A549 (cell line): ENCODE measurements around the gene HINT2. TPM values are rescaled to one million over a fixed set of nuclear protein-coding genes. Genes with fewer than 3 reads are reported as not detected.

Source experiments
- ATAC-seq, 2 experiments: fragments of 200-7000 bp in 1 of 2; fragments of >200 bp in 1 of 2; cut with Nextera tagmentation in 1 of 2; cut with Tn5 transposase in 1 of 2; 3 replicates each; pipeline versions ENCODE4 v1.8.0 to v1.9.1; 2018 to 2020; ENCODE audit warnings: mild to moderate bottlenecking in 1 of 2, moderate library complexity in 1 of 2
- CTCF ChIA-PET: fragments of 300-600 bp; sonication (Branson Sonifier 250); formaldehyde crosslinking; extraction: SDS; loops from one replicate; lab custom pipeline; 2021; ENCODE audit warnings: antibody characterized with exemption, inconsistent platforms; lab: Yijun Ruan, JAX
- POLR2A ChIA-PET: fragments of 350-600 bp; formaldehyde crosslinking; extraction: SDS; loops from one replicate; lab custom pipeline; 2021; ENCODE audit warnings: antibody characterized with exemption, inconsistent platforms; lab: Yijun Ruan, JAX
- DNase-seq, 2 experiments: peaks; one replicate each; pipeline versions ENCODE4 v3.0.0 to v3.0.0-alpha.2; 2011 to 2016; ENCODE audit warnings: low read depth in 1 of 2, low spot score in 1 of 2
- FAIRE-seq: peaks from 2 replicates; lab custom pipeline; 2011; peaks lifted over from hg19 to GRCh38; lab: Jason Lieb, UNC
- H3K27ac ChIP-seq, 2 experiments: fragments of >200 bp; sonication (Bioruptor Twin); formaldehyde crosslinking; 3 replicates each; pipeline ENCODE4 v1.5.1; 2016 to 2017
- H3K4me1 ChIP-seq: fragments of >200 bp; sonication (Bioruptor Twin); formaldehyde crosslinking; 3 replicates; pipeline ENCODE4 v1.6.1; 2016
- H3K4me2 ChIP-seq: fragments of >200 bp; sonication (Bioruptor Twin); formaldehyde crosslinking; 3 replicates; pipeline ENCODE4 v1.6.1; 2016
- H3K4me3 ChIP-seq: fragments of >200 bp; sonication (Bioruptor Twin); formaldehyde crosslinking; 3 replicates; pipeline ENCODE4 v1.5.1; 2016
- H3K9me3 ChIP-seq: fragments of >200 bp; sonication (Bioruptor Twin); formaldehyde crosslinking; 3 replicates; pipeline ENCODE4 v1.6.1; 2016
- BHLHE40 ChIP-seq: IDR thresholded peaks from 2 replicates; pipeline ENCODE4 v1.6.1; 2012; ENCODE audit warnings: low read depth, low read length, inconsistent platforms
- CBX8 ChIP-seq: fragments of 200-600 bp; sonication (generic); IDR thresholded peaks from 2 replicates; pipeline ENCODE4 v1.6.1; 2016
- CEBPB ChIP-seq, 2 experiments: fragments of >200 bp in 1 of 2; sonication (Bioruptor Twin) in 1 of 2; formaldehyde crosslinking in 1 of 2; IDR thresholded peaks; 2 replicates each; pipeline ENCODE4 v1.6.1; 2012 to 2016
- CHD2 ChIP-seq: fragments of 150-350 bp; IDR thresholded peaks from 2 replicates; pipeline ENCODE4 v1.6.1; 2014; ENCODE audit warnings: low read length; ENCODE audit not compliant: partially characterized antibody
- FOSB ChIP-seq: fragments of 250-450 bp; sonication (Bioruptor Pico); IDR thresholded peaks from 2 replicates; pipeline ENCODE4 v1.5.0; 2020; ENCODE audit warnings: mild to moderate bottlenecking, moderate library complexity
- FOSL2 ChIP-seq, 2 experiments: fragments of 450-650 bp in 1 of 2; fragments of >200 bp in 1 of 2; sonication (Bioruptor Twin) in 1 of 2; formaldehyde crosslinking; IDR thresholded peaks; 2 replicates each; pipeline versions ENCODE4 v1.5.0 to v1.6.1; 2016 to 2020; ENCODE audit warnings: mild to moderate bottlenecking in 1 of 2, moderate library complexity in 1 of 2
- FOXS1 ChIP-seq: fragments of 250-450 bp; sonication (Bioruptor Pico); IDR thresholded peaks from 2 replicates; pipeline ENCODE4 v1.5.0; 2020; ENCODE audit warnings: mild to moderate bottlenecking, moderate library complexity
- GATA3 ChIP-seq: IDR thresholded peaks from 2 replicates; pipeline ENCODE4 v1.6.1; 2012; ENCODE audit warnings: borderline replicate concordance
- HEYL ChIP-seq: fragments of 250-450 bp; sonication (Bioruptor Pico); IDR thresholded peaks from 2 replicates; pipeline ENCODE4 v1.8.0; 2021; ENCODE audit warnings: mild to moderate bottlenecking, moderate library complexity
- MYC ChIP-seq: IDR thresholded peaks from 2 replicates; pipeline ENCODE4 v1.6.1; 2012; ENCODE audit warnings: mild to moderate bottlenecking, inconsistent platforms, low read length, improper control_type of control experiment, borderline replicate concordance
- NFE2L2 ChIP-seq: fragments of 150-350 bp; conservative IDR thresholded peaks from 2 replicates; pipeline ENCODE4 v1.6.1; 2014; ENCODE audit warnings: low read length
- NR3C1 ChIP-seq: fragments of >200 bp; sonication (Bioruptor Twin); formaldehyde crosslinking; IDR thresholded peaks from 3 replicates; pipeline ENCODE4 v1.6.1; 2017
- PHF8 ChIP-seq: fragments of 200-600 bp; sonication (generic); IDR thresholded peaks from 2 replicates; pipeline ENCODE4 v1.6.1; 2016; ENCODE audit warnings: low read depth, mild to moderate bottlenecking, antibody characterized with exemption, moderate library complexity, borderline replicate concordance
- RAD21 ChIP-seq, 2 experiments: fragments of >200 bp in 1 of 2; sonication (Bioruptor Twin) in 1 of 2; formaldehyde crosslinking in 1 of 2; IDR thresholded peaks in 1 of 2; conservative IDR thresholded peaks in 1 of 2; 2 replicates in 1 of 2; 3 replicates in 1 of 2; pipeline ENCODE4 v1.6.1; 2012 to 2018; ENCODE audit warnings: inconsistent platforms in 1 of 2
- RCOR1 ChIP-seq: fragments of 150-350 bp; IDR thresholded peaks from 2 replicates; pipeline ENCODE4 v1.6.1; 2014; ENCODE audit warnings: antibody characterized with exemption, low read length, low read depth
- RFX5 ChIP-seq: fragments of 450-650 bp; IDR thresholded peaks from 2 replicates; pipeline ENCODE4 v1.7.1; 2014; ENCODE audit warnings: antibody characterized with exemption, mild to moderate bottlenecking, moderate library complexity
- SMC3 ChIP-seq: fragments of >200 bp; sonication (Bioruptor Twin); formaldehyde crosslinking; IDR thresholded peaks from 3 replicates; pipeline ENCODE4 v1.6.1; 2018; ENCODE audit warnings: inconsistent platforms
- ZC3H11A ChIP-seq: fragments of 450-650 bp; IDR thresholded peaks from 2 replicates; pipeline ENCODE4 v1.6.1; 2014; ENCODE audit warnings: antibody characterized with exemption, mild to moderate bottlenecking
- ZFP36 ChIP-seq: fragments of 450-650 bp; IDR thresholded peaks from 2 replicates; pipeline ENCODE4 v1.6.1; 2014; ENCODE audit warnings: borderline replicate concordance; ENCODE audit not compliant: partially characterized antibody
- WGBS: methylation state at CpG from one replicate; pipeline ENCODE4 v1.1.6; 2017; ENCODE audit errors: missing lambda C conversion rate; 5-methylcytosine and 5-hydroxymethylcytosine counted together
- polyA plus RNA-seq, 4 experiments: library from polyadenylated mRNA; depleted of rRNA in 3 of 4; stranded (reverse); fragments of >200 nt; fragmentation: RNase III in 1 of 4; extraction: RNeasy Plus Mini Kit Qiagen cat#74134 plus additional on column Dnase treatment in 1 of 4; gene quantifications; 2 replicates in 3 of 4; 3 replicates in 1 of 4; pipeline ENCODE4 v1.2.3, GENCODE V29; 2011 to 2017
- TF ChIP-seq, protein P1 (sequence below): fragments of 250-450 bp; sonication (Bioruptor Pico); IDR thresholded peaks from 2 replicates; pipeline ENCODE4 v1.5.0; 2020; ENCODE audit warnings: low read depth, mild to moderate bottlenecking, moderate library complexity
- TF ChIP-seq, protein P2 (sequence below): fragments of >200 bp; sonication (Bioruptor Twin); formaldehyde crosslinking; IDR thresholded peaks from 3 replicates; pipeline ENCODE4 v1.5.1; 2016

The HINT2 gene
- polyA plus RNA-seq, 2 of the 4 experiments (the other 2 are of a cell fraction) = 46.9 to 69.2 TPM

DNA sequence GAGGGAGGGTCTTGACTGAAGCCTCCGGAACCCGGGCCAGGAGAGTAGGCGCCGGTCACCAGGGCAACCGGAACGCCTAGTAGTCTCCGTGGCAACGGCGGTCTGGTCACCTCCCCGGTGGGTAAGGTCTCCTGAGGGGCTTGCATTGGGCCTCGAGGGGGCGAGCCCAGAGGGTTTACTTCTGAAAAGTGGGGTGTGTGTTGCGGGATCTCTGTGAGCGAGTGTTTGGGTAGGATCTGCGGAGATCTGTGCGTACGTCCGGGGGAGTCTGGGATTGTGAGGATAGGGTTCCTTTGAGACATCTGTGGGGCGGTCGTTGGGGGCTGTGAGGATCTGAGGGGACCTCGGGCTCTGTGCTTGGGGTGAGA lies 13.9 kb upstream of the HINT2 start, which contains the start of gene FAM221B:
FAM221B (minus strand) TSS at position 17 of the 368 bp plus-strand sequence. CDS start 2,571 bp downstream, outside the sequence.
- peak; percentile 36 to 42; a peak in 4 of 6 replicates for ATAC-seq
- Histone ChIP-seq H3K9me3 (no peaks in the 10 kb centered on the region), H3K4me3 (peak within 1 kb of the TSS; percentile 80), H3K27ac (peak within 1 kb of the TSS; percentile 84 to 91), H3K4me1 (peaks cover 4% of the 10 kb centered on the region; the same call in 2 of the 3 replicates)
- POLR2A ChIA-PET = interaction anchor here (1.5 kb wide), 1 partner anchor 14 kb away, joined by 4 read pairs; the partner anchor contains the start of gene HINT2
- 0% methylated on average over 11 of the region's 21 CpGs for WGBS
- no peak for FAIRE-seq
- TF ChIP-seq MYC (no peak), NFE2L2 (0 out of 2 replicates have a peak, but pooled peaks have one; percentile 1), FOSB (CRISPR knock-in tag) (no peak)
- TF ChIP-seq, all 56 proteins: peak for 1
- CTCF ChIA-PET = interaction anchor here (0.6 to 5.6 kb wide), 9 partner anchors 10 to 117 kb away, joined by 3 to 59 read pairs (median 3); partner anchors contain the start of genes HINT2, SPAAR and SPAG8
- H3K4me2 ChIP-seq = peak within 1 kb of the TSS; percentile 96
- DNase-seq = no peak

DNA sequence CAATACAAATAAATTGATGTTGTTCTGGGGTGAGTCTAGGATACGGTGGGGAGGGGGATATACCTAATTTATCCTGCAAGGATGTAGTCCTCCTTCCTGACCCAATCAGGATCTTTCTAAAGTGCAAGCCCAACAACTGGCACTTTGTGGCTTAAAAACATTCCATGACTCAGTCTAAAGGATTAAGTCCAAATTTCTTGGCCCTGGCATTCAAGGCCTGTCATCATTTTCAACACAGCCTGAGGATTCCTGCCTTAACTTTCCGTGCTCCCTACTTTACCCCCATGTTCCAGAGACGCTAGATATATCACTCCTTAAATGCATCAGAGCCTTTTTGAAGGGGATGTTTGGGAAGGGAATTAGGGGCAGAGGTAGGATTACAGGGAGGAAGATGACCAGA lies 12.6 kb upstream of the HINT2 start:
- DNase-seq = no peak
- no peak for FAIRE-seq
- POLR2A ChIA-PET = interaction anchor here (0.6 kb wide), 1 partner anchor 78 kb away, joined by 3 read pairs; the partner anchor contains the start of gene HRCT1

GRCh38 chr9:35826071-35826701 lies 11.3 kb upstream of the HINT2 start:
- H3K4me3 ChIP-seq = no peak overlapping the region
- peak overlapping the region; percentile 40; the same call in 1 of the 3 replicates for H3K4me2 ChIP-seq

More for the DNA sequence above, 12.6 kb upstream of the HINT2 start:
- CTCF ChIA-PET = interaction anchor here (1.6 to 5.6 kb wide), 9 partner anchors 11 to 75 kb away, joined by 5 to 59 read pairs (median 19); partner anchors contain the start of genes HINT2, NPR2 and SPAG8
- Histone ChIP-seq H3K4me1 (peaks cover 4% of the 10 kb centered on the region; the same call in 2 of the 3 replicates), H3K4me3 (no peak overlapping the region), H3K27ac (no peak overlapping the region), H3K4me2 (no peak overlapping the region), H3K9me3 (no peaks in the 10 kb centered on the region)
- ATAC-seq = no peak
- TF ChIP-seq CEBPB (IDR thresholded peaks at IDR 0.05) (no peak), RCOR1 (no peak), MYC (no peak), HEYL (CRISPR knock-in tag) (no peak), GATA3 (no peak), BHLHE40 (no peak), NR3C1 (no peak), CBX8 (no peak)
- WGBS = 88% methylated on average over 3 of the region's 3 CpGs

DNA sequence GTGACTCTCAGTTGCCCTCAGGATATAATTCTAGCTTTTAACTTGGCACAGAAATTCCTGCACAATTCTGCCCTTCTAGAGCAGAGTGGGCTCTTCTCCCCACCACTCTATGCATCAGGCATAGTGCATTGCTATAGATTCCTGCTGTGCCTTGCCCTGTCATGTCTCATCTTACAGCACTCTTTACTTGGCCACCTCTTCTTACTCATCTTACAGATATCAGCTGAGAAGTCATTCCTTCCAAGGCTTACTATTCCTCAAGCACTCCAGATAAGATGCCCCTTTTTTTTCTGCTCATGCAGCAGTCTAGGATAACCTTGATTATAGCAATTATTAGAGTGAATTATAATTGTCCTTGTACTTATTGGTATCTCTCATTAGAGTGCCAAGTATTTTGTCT lies 8.1 kb upstream of the HINT2 start:
- ATAC-seq (no peak), DNase-seq (no peak), FAIRE-seq (no peak)
- TF ChIP-seq, protein P1, sequence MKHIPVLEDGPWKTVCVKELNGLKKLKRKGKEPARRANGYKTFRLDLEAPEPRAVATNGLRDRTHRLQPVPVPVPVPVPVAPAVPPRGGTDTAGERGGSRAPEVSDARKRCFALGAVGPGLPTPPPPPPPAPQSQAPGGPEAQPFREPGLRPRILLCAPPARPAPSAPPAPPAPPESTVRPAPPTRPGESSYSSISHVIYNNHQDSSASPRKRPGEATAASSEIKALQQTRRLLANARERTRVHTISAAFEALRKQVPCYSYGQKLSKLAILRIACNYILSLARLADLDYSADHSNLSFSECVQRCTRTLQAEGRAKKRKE (CRISPR knock-in tag) = no peak
- TF ChIP-seq FOSL2 (IDR thresholded peaks at IDR 0.05) (no peak), FOSL2 (CRISPR knock-in tag; IDR thresholded peaks at IDR 0.05) (no peak), HEYL (CRISPR knock-in tag) (no peak), ZFP36 (no peak), ZC3H11A (no peak), FOXS1 (CRISPR knock-in tag) (no peak), RFX5 (no peak), PHF8 (no peak), GATA3 (no peak), CHD2 (no peak)
- ChIA-PET CTCF (interaction anchor here (1.1 to 3.3 kb wide), 9 partner anchors 9 to 88 kb away, joined by 3 to 21 read pairs (median 5); partner anchors contain the start of genes HINT2 and SPAG8), POLR2A (no interaction called here)
- Histone ChIP-seq H3K9me3 (no peaks in the 10 kb centered on the region), H3K4me3 (no peak overlapping the region), H3K27ac (no peak overlapping the region), H3K4me2 (no peak overlapping the region), H3K4me1 (no peaks in the 10 kb centered on the region)

More at GRCh38 chr9:35826071-35826701, 11.3 kb upstream of the HINT2 start:
- 37% methylated on average over 4 of the region's 4 CpGs for WGBS
- ChIA-PET POLR2A (interaction anchor here (0.8 to 1.0 kb wide), 2 partner anchors 12 to 56 kb away, joined by 3 read pairs; partner anchors contain the start of gene HINT2), CTCF (interaction anchor here (0.6 to 5.6 kb wide), 39 partner anchors 12 to 198 kb away, joined by 3 to 59 read pairs (median 5); partner anchors contain the start of genes HINT2, NPR2, SPAAR and SPAG8)
- ATAC-seq (peak; percentile 41 to 72; a peak in 5 of 6 replicates), DNase-seq (peak; percentile 40 to 66), FAIRE-seq (no peak)
- H3K27ac ChIP-seq = peak overlapping the region; percentile 43 to 75; a peak in 5 of 6 replicates
- H3K4me1 ChIP-seq = peaks cover 4% of the 10 kb centered on the region; the same call in 2 of the 3 replicates
- TF ChIP-seq SMC3 (peak; percentile 61), RAD21 (conservative IDR thresholded peaks at IDR 0.05 in 1 of 2, IDR thresholded peaks at IDR 0.05 in 1 of 2) (peak; percentile 41 to 63), MYC (no peak)
- TF ChIP-seq, protein P2, sequence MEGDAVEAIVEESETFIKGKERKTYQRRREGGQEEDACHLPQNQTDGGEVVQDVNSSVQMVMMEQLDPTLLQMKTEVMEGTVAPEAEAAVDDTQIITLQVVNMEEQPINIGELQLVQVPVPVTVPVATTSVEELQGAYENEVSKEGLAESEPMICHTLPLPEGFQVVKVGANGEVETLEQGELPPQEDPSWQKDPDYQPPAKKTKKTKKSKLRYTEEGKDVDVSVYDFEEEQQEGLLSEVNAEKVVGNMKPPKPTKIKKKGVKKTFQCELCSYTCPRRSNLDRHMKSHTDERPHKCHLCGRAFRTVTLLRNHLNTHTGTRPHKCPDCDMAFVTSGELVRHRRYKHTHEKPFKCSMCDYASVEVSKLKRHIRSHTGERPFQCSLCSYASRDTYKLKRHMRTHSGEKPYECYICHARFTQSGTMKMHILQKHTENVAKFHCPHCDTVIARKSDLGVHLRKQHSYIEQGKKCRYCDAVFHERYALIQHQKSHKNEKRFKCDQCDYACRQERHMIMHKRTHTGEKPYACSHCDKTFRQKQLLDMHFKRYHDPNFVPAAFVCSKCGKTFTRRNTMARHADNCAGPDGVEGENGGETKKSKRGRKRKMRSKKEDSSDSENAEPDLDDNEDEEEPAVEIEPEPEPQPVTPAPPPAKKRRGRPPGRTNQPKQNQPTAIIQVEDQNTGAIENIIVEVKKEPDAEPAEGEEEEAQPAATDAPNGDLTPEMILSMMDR = peak; percentile 67
- TF ChIP-seq, all 56 proteins: peak for 3
- no peaks in the 10 kb centered on the region for H3K9me3 ChIP-seq
